ENCODE data around the gene SRPX. TPM values are rescaled to one million over a fixed set of nuclear protein-coding genes. Genes with fewer than 3 reads are reported as not detected.

SRPX gene
- total and polyA plus RNA-seq, 2 of the 4 experiments (the other 2 are of a cell fraction) = 35.5 to 81.5 TPM

DNA sequence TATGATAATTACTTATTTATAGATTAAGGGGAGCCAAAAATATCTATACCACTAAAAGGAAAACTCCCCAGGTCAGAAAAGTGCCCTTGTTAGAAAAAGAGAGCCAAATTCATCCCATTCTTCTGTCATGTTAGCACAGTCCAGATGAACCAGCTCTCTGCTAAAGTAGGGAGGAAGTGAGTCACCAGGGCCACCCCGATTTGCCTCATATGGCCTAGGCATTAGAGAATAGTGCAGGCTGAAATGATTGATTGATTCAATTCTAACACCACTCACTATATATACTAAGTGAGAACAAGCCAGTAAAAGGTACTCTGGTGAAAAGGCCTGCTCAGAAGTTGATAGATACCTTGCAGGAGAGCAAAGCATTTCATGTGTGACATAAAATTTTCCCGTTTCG is 94.5 kb downstream of the SRPX start:
- Histone ChIP-seq H2BK120ac (ENCODE audit: low read depth, low read length) (no peak overlapping the region), H3K36me3 (ENCODE audit: control insufficient read depth, insufficient read depth, low read length) (no peaks in the 10 kb centered on the region), H3K23ac (ENCODE audit: low read depth, low read length) (no peak overlapping the region), H2BK20ac (ENCODE audit: low read depth, low read length) (no peak overlapping the region), H3K27ac (ENCODE audit: insufficient read depth, low read length) (no peak overlapping the region), H3K79me1 (ENCODE audit: low read depth in 1 of 2, low read length in 2 of 2) (no peaks in the 10 kb centered on the region), H3K9ac (ENCODE audit: low read depth, low read length) (no peak overlapping the region), H2BK5ac (ENCODE audit: low read depth, low read length, poor library complexity, severe bottlenecking) (no peak overlapping the region), H3K4me2 (ENCODE audit: low read depth, low read length) (no peak overlapping the region), H4K8ac (ENCODE audit: low read depth in 2 of 2, low read length in 2 of 2) (no peak overlapping the region), H3K56ac (ENCODE audit: extremely low read depth, insufficient read depth, low read length) (no peak overlapping the region), H3K14ac (replicated peaks; ENCODE audit: low read depth, low read length) (no peak overlapping the region), H3K18ac (ENCODE audit: low read depth, low read length) (no peak overlapping the region), H3K9me3 (ENCODE audit: control insufficient read depth, insufficient read depth, low read length) (no peaks in the 10 kb centered on the region), H3K9me1 (ENCODE audit: insufficient read depth, low read length) (no peaks in the 10 kb centered on the region), H2BK15ac (ENCODE audit: low read depth, low read length) (no peak overlapping the region), H4K5ac (ENCODE audit: low read depth, low read length) (no peak overlapping the region), H3K4ac (ENCODE audit: low read depth, low read length) (no peak overlapping the region), H2AK9ac (replicated peaks; ENCODE audit: low read depth, low read length, poor library complexity) (no peak overlapping the region), H2AFZ (replicated peaks; ENCODE audit: low read length, poor library complexity) (no peak overlapping the region), H3K27me3 (ENCODE audit: control insufficient read depth, insufficient read depth, low read length) (peaks cover 1% of the 10 kb centered on the region; the same call in 1 of the 2 replicates), H3K4me1 (ENCODE audit: control insufficient read depth, insufficient read depth, low read length) (no peaks in the 10 kb centered on the region), H4K91ac (ENCODE audit: insufficient read depth, low read depth, low read length) (no peak overlapping the region), H4K20me1 (ENCODE audit: insufficient read depth, low read length) (no peaks in the 10 kb centered on the region), H2AK5ac (ENCODE audit: low read depth, low read length) (no peak overlapping the region), H3K4me3 (ENCODE audit: insufficient read depth, low read depth, low read length) (no peak overlapping the region)
- ChIA-PET CTCF (no interaction called here), POLR2A (ENCODE audit: unreplicated experiment) (no interaction called here)
- in situ Hi-C loops (cut with MboI; ENCODE audit: low sequenced_read_pairs) (loop anchor here (25.0 kb wide), 1 partner anchor 89 kb away; no protein-coding TSS in a partner anchor), dilution Hi-C loops (cut with HindIII; ENCODE audit: low sequenced_read_pairs, unreplicated experiment) (no loop called here), intact Hi-C loops (cut with micrococcal nuclease) (no loop called here)
- TF ChIP-seq RAD21 (IDR thresholded peaks at IDR 0.05; ENCODE audit: low read length) (no peak), MXI1 (IDR thresholded peaks at IDR 0.05; ENCODE audit: borderline replicate concordance, low read depth, low read length) (no peak), MAFK (IDR thresholded peaks at IDR 0.05; ENCODE audit: low read depth, low read length) (no peak), CEBPB (IDR thresholded peaks at IDR 0.05; ENCODE audit: low read depth, low read length) (no peak), NFE2L2 (IDR thresholded peaks at IDR 0.05; ENCODE audit: low read depth, low read length) (no peak), BHLHE40 (IDR thresholded peaks at IDR 0.05; ENCODE audit: low read depth, low read length) (no peak), MAZ (IDR thresholded peaks at IDR 0.05; ENCODE audit: borderline replicate concordance, low read depth, low read length) (no peak), RFX5 (IDR thresholded peaks at IDR 0.05; ENCODE audit: low read depth, low read length) (no peak), RCOR1 (IDR thresholded peaks at IDR 0.05; ENCODE audit: insufficient replicate concordance, low read length) (no peak), CHD1 (IDR thresholded peaks at IDR 0.05; ENCODE audit: low read depth, low read length) (no peak), FOS (IDR thresholded peaks at IDR 0.05; ENCODE audit: low read depth, low read length) (no peak), SMC3 (IDR thresholded peaks at IDR 0.05; ENCODE audit: low read depth, low read length) (no peak), POLR2A (IDR thresholded peaks at IDR 0.05; ENCODE audit: low read depth, low read length) (no peak)
- TF ChIP-seq, protein P1, sequence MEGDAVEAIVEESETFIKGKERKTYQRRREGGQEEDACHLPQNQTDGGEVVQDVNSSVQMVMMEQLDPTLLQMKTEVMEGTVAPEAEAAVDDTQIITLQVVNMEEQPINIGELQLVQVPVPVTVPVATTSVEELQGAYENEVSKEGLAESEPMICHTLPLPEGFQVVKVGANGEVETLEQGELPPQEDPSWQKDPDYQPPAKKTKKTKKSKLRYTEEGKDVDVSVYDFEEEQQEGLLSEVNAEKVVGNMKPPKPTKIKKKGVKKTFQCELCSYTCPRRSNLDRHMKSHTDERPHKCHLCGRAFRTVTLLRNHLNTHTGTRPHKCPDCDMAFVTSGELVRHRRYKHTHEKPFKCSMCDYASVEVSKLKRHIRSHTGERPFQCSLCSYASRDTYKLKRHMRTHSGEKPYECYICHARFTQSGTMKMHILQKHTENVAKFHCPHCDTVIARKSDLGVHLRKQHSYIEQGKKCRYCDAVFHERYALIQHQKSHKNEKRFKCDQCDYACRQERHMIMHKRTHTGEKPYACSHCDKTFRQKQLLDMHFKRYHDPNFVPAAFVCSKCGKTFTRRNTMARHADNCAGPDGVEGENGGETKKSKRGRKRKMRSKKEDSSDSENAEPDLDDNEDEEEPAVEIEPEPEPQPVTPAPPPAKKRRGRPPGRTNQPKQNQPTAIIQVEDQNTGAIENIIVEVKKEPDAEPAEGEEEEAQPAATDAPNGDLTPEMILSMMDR (conservative IDR thresholded peaks at IDR 0.05; ENCODE audit: low read depth, low read length) = no peak
- TF ChIP-seq, protein P2, sequence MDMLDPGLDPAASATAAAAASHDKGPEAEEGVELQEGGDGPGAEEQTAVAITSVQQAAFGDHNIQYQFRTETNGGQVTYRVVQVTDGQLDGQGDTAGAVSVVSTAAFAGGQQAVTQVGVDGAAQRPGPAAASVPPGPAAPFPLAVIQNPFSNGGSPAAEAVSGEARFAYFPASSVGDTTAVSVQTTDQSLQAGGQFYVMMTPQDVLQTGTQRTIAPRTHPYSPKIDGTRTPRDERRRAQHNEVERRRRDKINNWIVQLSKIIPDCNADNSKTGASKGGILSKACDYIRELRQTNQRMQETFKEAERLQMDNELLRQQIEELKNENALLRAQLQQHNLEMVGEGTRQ (IDR thresholded peaks at IDR 0.05; ENCODE audit: low read depth, low read length) = no peak
- TF ChIP-seq, protein P3, sequence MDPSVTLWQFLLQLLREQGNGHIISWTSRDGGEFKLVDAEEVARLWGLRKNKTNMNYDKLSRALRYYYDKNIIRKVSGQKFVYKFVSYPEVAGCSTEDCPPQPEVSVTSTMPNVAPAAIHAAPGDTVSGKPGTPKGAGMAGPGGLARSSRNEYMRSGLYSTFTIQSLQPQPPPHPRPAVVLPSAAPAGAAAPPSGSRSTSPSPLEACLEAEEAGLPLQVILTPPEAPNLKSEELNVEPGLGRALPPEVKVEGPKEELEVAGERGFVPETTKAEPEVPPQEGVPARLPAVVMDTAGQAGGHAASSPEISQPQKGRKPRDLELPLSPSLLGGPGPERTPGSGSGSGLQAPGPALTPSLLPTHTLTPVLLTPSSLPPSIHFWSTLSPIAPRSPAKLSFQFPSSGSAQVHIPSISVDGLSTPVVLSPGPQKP (IDR thresholded peaks at IDR 0.05; ENCODE audit: borderline replicate concordance, low read depth, low read length) = no peak
- BruUV-seq (replicated peaks) = no TSS peak
- ATAC-seq (ENCODE audit: low read depth) (no peak), DNase-seq (no peak)
- 56% methylated on average over 2 of the region's 3 CpGs; no CpG with 5 or more reads in 1 of the 2 experiments for WGBS, 2 experiments (ENCODE audit: extremely low coverage in 2 of 2, insufficient read length in 1 of 2)

Data from IMR-90 (cell line).